GM18507 (cell line): ENCODE results near the gene POLR2A.
A peak's percentile ranks its signal among the peaks of the same experiment; 100 is the strongest.
"Not testable (repeated sequence)": the region's sequence is repeated elsewhere in the genome, so short reads cannot be mapped to it uniquely, and the experiment has no call there.

ENCODE experiments used
- DNase-seq: peaks from one replicate; pipeline ENCODE4 v3.0.0; 2011; ENCODE audit warnings: low read depth; ENCODE audit not compliant: insufficient read length; ENCODE audit errors: extremely low spot score
- FAIRE-seq: peaks from 2 replicates; lab custom pipeline; 2011; peaks lifted over from hg19 to GRCh38; lab: Jason Lieb, UNC

POLR2A gene

GRCh38 chr17:7477392-7478275 is 6.5 kb upstream of the POLR2A start:
- no peak for DNase-seq
- FAIRE-seq: no peak

- DNase-seq (no peak), FAIRE-seq (no peak)
Measured at GRCh38 chr17:7478276-7479212, 5.6 kb upstream of the POLR2A start.

GRCh38 chr17:7479213-7480088 is 4.7 kb upstream of the POLR2A start, which contains the start of gene ZBTB4:
ZBTB4 (minus strand) TSS chr17:7479631; CDS start chr17:7466801, 12,830 bp downstream.
- no peak for FAIRE-seq
- DNase-seq: peak; percentile 39

GRCh38 chr17:7480089-7480384 is 4.1 kb upstream of the POLR2A start:
- no peak for FAIRE-seq

GRCh38 chr17:7481275-7481674 is 2.9 kb upstream of the POLR2A start, which contains the start of gene SLC35G6:
SLC35G6 (plus strand) TSS chr17:7481446; CDS start chr17:7481517, 71 bp downstream.
- DNase-seq, FAIRE-seq: not testable (repeated sequence)

More at GRCh38 chr17:7480089-7480384, 4.1 kb upstream of the POLR2A start:
- no peak for DNase-seq

GRCh38 chr17:7481842-7482741 is 2.1 kb upstream of the POLR2A start:
- not testable (repeated sequence) for FAIRE-seq, DNase-seq

GRCh38 chr17:7482742-7483088 is 1.5 kb upstream of the POLR2A start:
- not testable (repeated sequence) for DNase-seq
- peak; percentile 24 for FAIRE-seq

- FAIRE-seq: no peak
Measured at GRCh38 chr17:7483255-7484066, 705 bp upstream of the POLR2A start.

GRCh38 chr17:7484919-7485377 is 782 bp downstream of the POLR2A start:
- FAIRE-seq: no peak
- DNase-seq: no peak

More at GRCh38 chr17:7483255-7484066, 705 bp upstream of the POLR2A start:
- DNase-seq: peak; percentile 79

GRCh38 chr17:7486181-7486580 is 2.0 kb downstream of the POLR2A start:
- DNase-seq (no peak), FAIRE-seq (no peak)

- FAIRE-seq (no peak), DNase-seq (no peak)
Measured at GRCh38 chr17:7490144-7490543, 6.0 kb downstream of the POLR2A start.

GRCh38 chr17:7491583-7491982 is 7.4 kb downstream of the POLR2A start:
- FAIRE-seq: no peak
- no peak for DNase-seq

GRCh38 chr17:7493941-7494340 is 9.8 kb downstream of the POLR2A start:
- DNase-seq (no peak), FAIRE-seq (no peak)

- DNase-seq (no peak), FAIRE-seq (no peak)
Measured at GRCh38 chr17:7495906-7496434, 11.8 kb downstream of the POLR2A start.

GRCh38 chr17:7496470-7497183 is 12.5 kb downstream of the POLR2A start:
- no peak for FAIRE-seq
- no peak for DNase-seq

GRCh38 chr17:7497228-7497627 is 13.1 kb downstream of the POLR2A start:
- DNase-seq (no peak), FAIRE-seq (no peak)

- DNase-seq (no peak), FAIRE-seq (no peak)
Measured at GRCh38 chr17:7497636-7498035, 13.5 kb downstream of the POLR2A start.
